ENCODE results near the gene STARD3.

Gene STARD3

GRCh38 chr17:39667262-39667944 is 30.5 kb downstream of the STARD3 start:
- Histone ChIP-seq H3K27me3 (ENCODE audit: control insufficient read depth, insufficient read depth, low read length) (peaks cover 19% of the 10 kb centered on the region), H3K9me3 (ENCODE audit: control insufficient read depth, insufficient read depth, low read length) (no peaks in the 10 kb centered on the region), H3K36me3 (ENCODE audit: control insufficient read depth, insufficient read depth, low read length) (peaks cover 7% of the 10 kb centered on the region), H3K4me1 (ENCODE audit: control insufficient read depth, insufficient read depth, low read length) (peaks cover 32% of the 10 kb centered on the region), H3K9ac (ENCODE audit: low read depth, low read length) (no peak overlapping the region), H3K4me3 (ENCODE audit: low read depth, low read length) (peak overlapping the region; percentile 43)

GRCh38 chr17:39667945-39668924 is 31.3 kb downstream of the STARD3 start, which contains the start of gene PNMT:
PNMT (plus strand) TSS chr17:39668453; CDS start chr17:39668476, 23 bp downstream.
- Histone ChIP-seq H3K36me3 (ENCODE audit: control insufficient read depth, insufficient read depth, low read length) (no peaks in the 10 kb centered on the region), H3K27me3 (ENCODE audit: control insufficient read depth, insufficient read depth, low read length) (peaks cover 19% of the 10 kb centered on the region), H3K9me3 (ENCODE audit: control insufficient read depth, insufficient read depth, low read length) (no peaks in the 10 kb centered on the region), H3K4me1 (ENCODE audit: control insufficient read depth, insufficient read depth, low read length) (peaks cover 29% of the 10 kb centered on the region), H3K9ac (ENCODE audit: low read depth, low read length) (no peak within 1 kb of the TSS), H3K4me3 (ENCODE audit: low read depth, low read length) (peak within 1 kb of the TSS; percentile 48)

- H3K4me3 ChIP-seq (ENCODE audit: low read depth, low read length) = no peak overlapping the region
- H3K36me3 ChIP-seq (ENCODE audit: control insufficient read depth, insufficient read depth, low read length) = no peaks in the 10 kb centered on the region
- H3K9me3 ChIP-seq (ENCODE audit: control insufficient read depth, insufficient read depth, low read length) = no peaks in the 10 kb centered on the region
- peaks cover 19% of the 10 kb centered on the region for H3K27me3 ChIP-seq (ENCODE audit: control insufficient read depth, insufficient read depth, low read length)
- no peak overlapping the region for H3K9ac ChIP-seq (ENCODE audit: low read depth, low read length)
- H3K4me1 ChIP-seq (ENCODE audit: control insufficient read depth, insufficient read depth, low read length) = peaks cover 21% of the 10 kb centered on the region
Observed at GRCh38 chr17:39669897-39670735, 33.2 kb downstream of the STARD3 start.

GRCh38 chr17:39670746-39671145 is 33.8 kb downstream of the STARD3 start:
- Histone ChIP-seq H3K4me3 (ENCODE audit: low read depth, low read length) (no peak overlapping the region), H3K27me3 (ENCODE audit: control insufficient read depth, insufficient read depth, low read length) (peaks cover 18% of the 10 kb centered on the region), H3K9me3 (ENCODE audit: control insufficient read depth, insufficient read depth, low read length) (no peaks in the 10 kb centered on the region), H3K4me1 (ENCODE audit: control insufficient read depth, insufficient read depth, low read length) (peaks cover 19% of the 10 kb centered on the region), H3K36me3 (ENCODE audit: control insufficient read depth, insufficient read depth, low read length) (no peaks in the 10 kb centered on the region), H3K9ac (ENCODE audit: low read depth, low read length) (no peak overlapping the region)

- no peak overlapping the region for H3K4me3 ChIP-seq (ENCODE audit: low read depth, low read length)
- peaks cover 4% of the 10 kb centered on the region for H3K36me3 ChIP-seq (ENCODE audit: control insufficient read depth, insufficient read depth, low read length)
- H3K4me1 ChIP-seq (ENCODE audit: control insufficient read depth, insufficient read depth, low read length) = peaks cover 10% of the 10 kb centered on the region
- no peak overlapping the region for H3K9ac ChIP-seq (ENCODE audit: low read depth, low read length)
- H3K27me3 ChIP-seq (ENCODE audit: control insufficient read depth, insufficient read depth, low read length) = peaks cover 9% of the 10 kb centered on the region
- H3K9me3 ChIP-seq (ENCODE audit: control insufficient read depth, insufficient read depth, low read length) = no peaks in the 10 kb centered on the region
Observed at GRCh38 chr17:39671651-39672521, 34.9 kb downstream of the STARD3 start.

GRCh38 chr17:39672522-39673334 is 35.8 kb downstream of the STARD3 start:
- Histone ChIP-seq H3K27me3 (ENCODE audit: control insufficient read depth, insufficient read depth, low read length) (peaks cover 4% of the 10 kb centered on the region), H3K4me3 (ENCODE audit: low read depth, low read length) (no peak overlapping the region), H3K36me3 (ENCODE audit: control insufficient read depth, insufficient read depth, low read length) (peaks cover 6% of the 10 kb centered on the region), H3K9me3 (ENCODE audit: control insufficient read depth, insufficient read depth, low read length) (no peaks in the 10 kb centered on the region), H3K9ac (ENCODE audit: low read depth, low read length) (no peak overlapping the region), H3K4me1 (ENCODE audit: control insufficient read depth, insufficient read depth, low read length) (peaks cover 7% of the 10 kb centered on the region)

- H3K9ac ChIP-seq (ENCODE audit: low read depth, low read length) = no peak overlapping the region
- H3K4me3 ChIP-seq (ENCODE audit: low read depth, low read length) = no peak overlapping the region
- peaks cover 6% of the 10 kb centered on the region for H3K36me3 ChIP-seq (ENCODE audit: control insufficient read depth, insufficient read depth, low read length)
- H3K4me1 ChIP-seq (ENCODE audit: control insufficient read depth, insufficient read depth, low read length) = peaks cover 6% of the 10 kb centered on the region
- peaks cover 3% of the 10 kb centered on the region for H3K27me3 ChIP-seq (ENCODE audit: control insufficient read depth, insufficient read depth, low read length)
- H3K9me3 ChIP-seq (ENCODE audit: control insufficient read depth, insufficient read depth, low read length) = no peaks in the 10 kb centered on the region
Observed at GRCh38 chr17:39673335-39674081, 36.6 kb downstream of the STARD3 start.

- Histone ChIP-seq H3K9ac (ENCODE audit: low read depth, low read length) (no peak overlapping the region), H3K4me3 (ENCODE audit: low read depth, low read length) (no peak overlapping the region), H3K36me3 (ENCODE audit: control insufficient read depth, insufficient read depth, low read length) (peaks cover 6% of the 10 kb centered on the region), H3K27me3 (ENCODE audit: control insufficient read depth, insufficient read depth, low read length) (no peaks in the 10 kb centered on the region), H3K4me1 (ENCODE audit: control insufficient read depth, insufficient read depth, low read length) (peaks cover 4% of the 10 kb centered on the region), H3K9me3 (ENCODE audit: control insufficient read depth, insufficient read depth, low read length) (no peaks in the 10 kb centered on the region)
Observed at GRCh38 chr17:39674179-39674578, 37.2 kb downstream of the STARD3 start.

GRCh38 chr17:39674702-39675389 is 37.9 kb downstream of the STARD3 start:
- no peak overlapping the region for H3K4me3 ChIP-seq (ENCODE audit: low read depth, low read length)
- peaks cover 11% of the 10 kb centered on the region for H3K36me3 ChIP-seq (ENCODE audit: control insufficient read depth, insufficient read depth, low read length)
- no peaks in the 10 kb centered on the region for H3K9me3 ChIP-seq (ENCODE audit: control insufficient read depth, insufficient read depth, low read length)
- no peaks in the 10 kb centered on the region for H3K27me3 ChIP-seq (ENCODE audit: control insufficient read depth, insufficient read depth, low read length)
- H3K4me1 ChIP-seq (ENCODE audit: control insufficient read depth, insufficient read depth, low read length) = peaks cover 4% of the 10 kb centered on the region
- H3K9ac ChIP-seq (ENCODE audit: low read depth, low read length) = peak overlapping the region; percentile 16

Measured in iPS-15b (cell line).